Measurements from ENCODE around the gene MMP11. TPM values are rescaled to one million over a fixed set of nuclear protein-coding genes. Genes with fewer than 3 reads are reported as not detected.
"Not testable (repeated sequence)": the region's sequence is repeated elsewhere in the genome, so short reads cannot be mapped to it uniquely, and the experiment has no call there.

Gene MMP11, protein sequence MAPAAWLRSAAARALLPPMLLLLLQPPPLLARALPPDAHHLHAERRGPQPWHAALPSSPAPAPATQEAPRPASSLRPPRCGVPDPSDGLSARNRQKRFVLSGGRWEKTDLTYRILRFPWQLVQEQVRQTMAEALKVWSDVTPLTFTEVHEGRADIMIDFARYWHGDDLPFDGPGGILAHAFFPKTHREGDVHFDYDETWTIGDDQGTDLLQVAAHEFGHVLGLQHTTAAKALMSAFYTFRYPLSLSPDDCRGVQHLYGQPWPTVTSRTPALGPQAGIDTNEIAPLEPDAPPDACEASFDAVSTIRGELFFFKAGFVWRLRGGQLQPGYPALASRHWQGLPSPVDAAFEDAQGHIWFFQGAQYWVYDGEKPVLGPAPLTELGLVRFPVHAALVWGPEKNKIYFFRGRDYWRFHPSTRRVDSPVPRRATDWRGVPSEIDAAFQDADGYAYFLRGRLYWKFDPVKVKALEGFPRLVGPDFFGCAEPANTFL
- 14.5 and 32.4 TPM in 2 replicates for total RNA-seq (2014; rRNA removed; shearing (Covaris generic))

DNA sequence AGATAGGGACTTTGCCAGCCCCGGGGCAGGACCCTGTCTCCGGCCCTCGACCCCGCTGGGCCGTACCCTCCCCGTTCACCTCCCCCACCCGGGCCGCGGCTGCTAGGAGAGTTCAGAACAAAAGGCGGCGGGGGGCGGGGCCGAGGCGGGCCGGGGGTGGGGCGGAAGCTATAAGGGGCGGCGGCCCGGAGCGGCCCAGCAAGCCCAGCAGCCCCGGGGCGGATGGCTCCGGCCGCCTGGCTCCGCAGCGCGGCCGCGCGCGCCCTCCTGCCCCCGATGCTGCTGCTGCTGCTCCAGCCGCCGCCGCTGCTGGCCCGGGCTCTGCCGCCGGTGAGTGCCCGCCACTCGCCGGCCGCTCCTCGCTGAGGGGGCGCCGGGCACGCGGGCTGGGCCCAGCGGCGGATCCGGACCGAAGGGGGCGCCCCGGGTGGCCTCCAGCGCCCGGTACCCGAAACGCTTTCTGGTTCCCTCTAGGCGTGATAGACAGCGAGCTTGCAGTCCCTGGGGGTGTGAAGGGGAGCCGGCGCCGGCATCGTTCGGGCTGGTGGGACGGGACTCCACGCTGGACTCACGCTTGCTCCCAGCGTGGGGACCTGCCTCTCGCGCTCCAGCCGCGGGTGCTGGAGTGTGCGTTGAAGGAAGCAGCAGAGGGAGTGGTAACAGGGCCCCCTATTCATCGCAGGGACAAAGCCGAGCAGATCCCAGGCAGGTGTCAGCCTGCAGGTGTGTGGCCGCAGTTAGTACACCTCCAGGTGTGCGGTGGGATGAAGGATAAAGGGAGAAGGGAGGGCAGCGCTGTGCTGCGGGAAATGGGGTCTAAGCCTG lies at the start of gene MMP11:
TSS of gene MMP11 (plus strand) at position 201 of the 825 bp plus-strand sequence. CDS start at position 223, 22 bp downstream.
- Histone ChIP-seq H3K27me3 (replicated peaks) (no peaks in the 10 kb centered on the region), H3K27ac (no peak within 1 kb of the TSS), H3K4me3 (peak within 1 kb of the TSS; percentile 51), H3K4me1 (replicated peaks) (peaks cover 70% of the 10 kb centered on the region), H3K9me3 (replicated peaks) (no peaks in the 10 kb centered on the region), H3K36me3 (0 out of 2 replicates have a peak, but pooled peaks cover 3% of the 10 kb centered on the region)
- peak; percentile 33 to 71 for DNase-seq (ENCODE audit: low read depth in 1 of 2, low spot score in 2 of 2)

DNA sequence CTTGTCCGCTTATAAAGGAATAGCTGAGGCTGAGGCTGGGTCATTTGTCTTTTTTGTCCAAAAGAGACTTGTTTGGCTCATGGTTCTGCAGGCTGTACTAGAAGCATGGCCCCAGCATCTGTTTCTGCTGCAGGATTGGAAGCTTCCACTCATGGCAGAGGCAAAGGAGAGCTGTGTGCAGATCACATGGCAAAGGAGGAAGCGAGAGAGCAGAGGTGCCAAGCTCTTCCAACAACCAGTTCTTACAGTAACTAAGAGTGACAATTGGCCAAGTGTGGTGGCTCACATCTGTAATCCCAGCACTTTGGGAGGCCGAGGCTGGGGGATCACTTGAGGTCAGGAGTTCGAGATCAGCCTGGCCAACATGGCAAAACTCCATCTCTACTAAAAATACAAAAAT lies 44.5 kb upstream of the MMP11 start:
- not testable (repeated sequence) for H3K36me3 ChIP-seq; H3K27me3 ChIP-seq (replicated peaks); H3K4me1 ChIP-seq (replicated peaks); H3K27ac ChIP-seq; H3K4me3 ChIP-seq; H3K9me3 ChIP-seq (replicated peaks); DNase-seq (ENCODE audit: low read depth in 1 of 2, low spot score in 2 of 2)

DNA sequence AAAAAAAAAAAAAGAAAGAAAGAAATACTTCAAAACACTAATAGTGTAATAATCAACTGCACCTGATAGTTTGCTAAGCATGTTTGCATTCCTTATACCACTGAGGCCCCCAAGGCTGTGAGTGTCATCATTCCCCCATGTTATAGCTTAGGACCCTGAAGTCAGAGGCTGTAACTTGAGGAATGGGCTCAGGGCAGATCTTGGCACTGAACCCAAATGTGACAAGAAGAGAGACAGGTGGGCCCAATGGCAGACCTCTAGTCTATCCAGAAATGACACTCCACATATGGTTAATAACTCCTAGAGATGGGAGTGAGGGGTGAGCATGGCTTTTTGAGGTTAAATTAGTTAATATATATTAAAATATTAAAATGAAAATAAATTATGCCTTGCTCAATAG lies 35.0 kb upstream of the MMP11 start:
- no peaks in the 10 kb centered on the region for H3K27me3 ChIP-seq (replicated peaks)
- 0 out of 2 replicates have a peak, but pooled peaks cover 3% of the 10 kb centered on the region for H3K9me3 ChIP-seq (replicated peaks)
- no peak for DNase-seq (ENCODE audit: low read depth in 1 of 2, low spot score in 2 of 2)
- H3K27ac ChIP-seq = no peak overlapping the region
- H3K4me1 ChIP-seq (replicated peaks) = no peaks in the 10 kb centered on the region
- H3K36me3 ChIP-seq = peaks cover 5% of the 10 kb centered on the region
- H3K4me3 ChIP-seq = no peak overlapping the region

DNA sequence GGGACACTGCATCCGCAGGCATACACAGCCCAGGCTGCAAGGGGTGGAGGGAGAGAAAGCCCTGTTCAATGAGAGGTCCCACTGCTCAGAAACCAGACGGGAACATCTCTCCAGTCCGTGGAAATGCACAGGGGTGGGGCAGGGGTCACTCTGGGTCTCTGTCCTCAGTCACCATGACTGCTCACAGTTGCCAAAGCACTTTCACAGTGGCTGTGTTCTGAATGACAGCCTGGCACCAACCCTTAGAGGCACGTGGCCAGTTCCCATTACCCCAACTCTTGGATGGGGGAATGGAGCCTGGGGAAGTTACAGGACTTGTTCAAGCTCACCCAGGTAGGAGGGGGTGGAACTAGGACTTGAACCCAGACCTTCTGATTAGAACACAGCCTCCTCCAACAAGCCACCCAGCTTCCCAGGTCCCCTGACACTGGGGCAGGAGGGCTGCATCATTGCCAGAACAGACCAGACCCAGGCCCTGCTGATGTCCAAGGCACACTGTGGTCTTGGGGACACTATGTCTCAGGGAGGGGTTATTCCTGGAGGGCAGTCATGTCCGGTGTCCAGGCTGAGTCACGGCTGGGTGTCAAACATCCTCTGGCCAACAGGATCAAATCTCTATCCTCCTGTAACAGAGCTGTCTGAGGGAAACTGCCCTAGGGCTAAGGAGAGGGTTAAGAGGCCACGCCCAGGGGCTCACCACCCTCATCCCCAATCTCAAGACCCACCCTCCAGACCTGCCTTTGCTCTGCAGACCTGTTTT lies 30.0 kb upstream of the MMP11 start:
- Histone ChIP-seq H3K4me3 (no peak overlapping the region), H3K36me3 (peaks cover 34% of the 10 kb centered on the region), H3K27ac (no peak overlapping the region), H3K9me3 (replicated peaks) (no peaks in the 10 kb centered on the region), H3K27me3 (replicated peaks) (no peaks in the 10 kb centered on the region), H3K4me1 (replicated peaks) (no peaks in the 10 kb centered on the region)
- no peak for DNase-seq (ENCODE audit: low read depth in 1 of 2, low spot score in 2 of 2)

DNA sequence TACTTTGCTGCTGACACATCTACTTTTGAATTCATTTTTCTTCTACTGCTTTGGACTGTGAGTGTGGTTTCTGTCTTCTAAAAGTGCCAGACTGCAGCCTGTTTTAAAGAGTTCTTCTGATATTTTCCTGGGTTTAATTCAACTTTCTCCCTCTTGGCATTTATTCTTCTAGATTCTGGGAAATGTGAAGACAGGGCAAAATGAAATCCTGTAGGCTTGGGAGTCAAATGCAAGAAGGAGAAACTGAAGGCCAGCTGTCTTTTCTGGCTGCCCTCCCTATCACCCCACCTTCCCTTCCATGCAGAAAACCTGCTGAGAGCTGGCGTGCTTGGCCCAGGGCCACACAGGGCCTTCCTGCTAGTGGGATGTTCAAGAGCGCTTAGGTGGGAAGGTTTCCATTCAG lies 29.3 kb upstream of the MMP11 start:
- no peaks in the 10 kb centered on the region for H3K27me3 ChIP-seq (replicated peaks)
- no peak overlapping the region for H3K4me3 ChIP-seq
- H3K27ac ChIP-seq = no peak overlapping the region
- peaks cover 34% of the 10 kb centered on the region for H3K36me3 ChIP-seq
- H3K9me3 ChIP-seq (replicated peaks) = no peaks in the 10 kb centered on the region
- DNase-seq (ENCODE audit: low read depth in 1 of 2, low spot score in 2 of 2) = no peak
- no peaks in the 10 kb centered on the region for H3K4me1 ChIP-seq (replicated peaks)

DNA sequence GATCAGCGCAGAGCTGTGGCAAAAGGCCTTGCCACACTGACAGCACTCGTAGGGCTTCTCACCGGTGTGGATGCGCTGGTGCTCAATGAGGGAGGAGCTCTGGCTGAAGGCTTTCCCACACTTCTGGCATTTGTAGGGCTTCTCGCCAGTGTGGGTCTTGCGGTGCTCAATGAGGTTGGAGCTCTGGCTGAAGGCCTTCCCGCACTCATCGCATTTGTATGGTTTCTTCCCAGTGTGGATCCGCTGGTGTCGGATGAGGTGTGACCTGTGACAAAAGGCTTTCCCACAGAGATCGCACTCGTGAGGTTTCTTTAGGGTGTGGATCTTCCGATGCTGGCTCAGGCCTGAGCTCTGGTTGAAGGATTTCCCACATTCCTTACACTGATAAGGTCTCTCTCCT lies 28.6 kb upstream of the MMP11 start:
- no peak for DNase-seq (ENCODE audit: low read depth in 1 of 2, low spot score in 2 of 2)
- no peak overlapping the region for H3K27ac ChIP-seq
- no peaks in the 10 kb centered on the region for H3K9me3 ChIP-seq (replicated peaks)
- H3K36me3 ChIP-seq = peaks cover 34% of the 10 kb centered on the region
- H3K4me3 ChIP-seq = no peak overlapping the region
- no peaks in the 10 kb centered on the region for H3K4me1 ChIP-seq (replicated peaks)
- H3K27me3 ChIP-seq (replicated peaks) = no peaks in the 10 kb centered on the region

DNA sequence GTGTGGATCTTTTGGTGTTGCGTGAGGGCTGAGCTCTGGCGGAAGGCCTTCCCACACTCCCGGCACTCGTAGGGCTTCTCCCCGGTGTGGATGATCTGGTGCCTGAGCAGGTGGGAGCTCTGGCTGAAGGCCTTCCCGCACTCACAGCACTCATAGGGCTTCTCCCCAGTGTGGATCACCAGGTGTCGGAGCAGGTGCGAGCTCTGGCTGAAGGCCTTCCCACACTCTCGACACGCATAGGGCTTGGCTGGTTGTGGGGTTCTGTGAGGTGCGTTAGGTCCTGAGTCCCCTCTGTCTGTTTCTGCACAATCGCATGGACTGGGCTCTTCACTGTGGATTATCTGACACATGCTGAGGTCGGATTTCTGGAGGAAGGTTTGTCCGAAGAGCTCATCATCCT lies 28.2 kb upstream of the MMP11 start:
- Histone ChIP-seq H3K9me3 (replicated peaks) (no peaks in the 10 kb centered on the region), H3K27me3 (replicated peaks) (no peaks in the 10 kb centered on the region)
- no peak for DNase-seq (ENCODE audit: low read depth in 1 of 2, low spot score in 2 of 2)

DNA sequence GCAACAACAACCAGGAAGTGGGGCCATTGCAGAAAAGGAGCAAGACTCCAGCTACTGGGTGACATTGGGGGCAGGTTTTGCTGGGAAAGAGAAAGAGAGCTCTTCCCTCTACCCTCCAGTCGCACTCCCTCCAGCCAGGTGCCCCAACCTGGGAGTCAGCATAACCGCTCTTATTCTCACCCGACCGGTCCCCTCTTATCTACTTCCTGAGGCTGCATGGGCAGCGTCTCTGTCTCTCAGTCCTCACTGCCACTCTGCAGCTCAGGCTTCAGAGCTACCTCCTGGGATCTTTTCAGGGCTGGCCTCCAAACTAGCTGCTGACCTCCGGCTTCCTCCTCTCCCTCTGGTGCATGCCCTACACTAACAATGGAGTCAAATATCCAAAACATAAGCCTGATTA lies 26.9 kb upstream of the MMP11 start:
- H3K27ac ChIP-seq = no peak overlapping the region
- no peak for DNase-seq (ENCODE audit: low read depth in 1 of 2, low spot score in 2 of 2)
- H3K4me1 ChIP-seq (replicated peaks) = peaks cover 4% of the 10 kb centered on the region; the same call in 1 of the 2 replicates
- no peak overlapping the region for H3K4me3 ChIP-seq
- H3K36me3 ChIP-seq = peaks cover 34% of the 10 kb centered on the region
- H3K9me3 ChIP-seq (replicated peaks) = no peaks in the 10 kb centered on the region
- H3K27me3 ChIP-seq (replicated peaks) = no peaks in the 10 kb centered on the region

More for the DNA sequence above, 28.2 kb upstream of the MMP11 start:
- Histone ChIP-seq H3K27ac (no peak overlapping the region), H3K4me3 (no peak overlapping the region), H3K36me3 (peaks cover 34% of the 10 kb centered on the region), H3K4me1 (replicated peaks) (no peaks in the 10 kb centered on the region)

DNA sequence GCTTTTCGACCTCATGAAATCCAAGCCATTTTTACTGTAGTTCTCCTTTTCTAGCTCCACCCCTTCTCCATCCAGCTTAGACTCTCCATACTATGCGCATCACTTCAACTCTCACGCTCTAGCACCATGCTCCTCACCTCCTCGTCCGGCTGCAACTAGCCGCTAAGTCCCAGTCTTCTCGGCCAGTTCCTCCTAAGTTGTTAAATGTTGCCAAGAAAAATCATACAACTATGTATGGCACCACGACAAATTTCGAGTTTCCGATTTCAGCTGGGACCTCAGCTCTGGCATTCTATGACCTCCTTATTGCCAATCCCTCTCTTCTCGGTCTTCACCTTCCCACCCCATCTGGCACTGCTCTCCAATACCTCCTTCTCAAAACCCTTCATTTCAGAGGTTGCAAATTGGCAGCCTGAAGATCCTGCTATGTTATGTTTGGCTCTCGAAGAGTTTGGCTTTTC lies 22.8 kb upstream of the MMP11 start:
- no peak for DNase-seq (ENCODE audit: low read depth in 1 of 2, low spot score in 2 of 2)

DNA sequence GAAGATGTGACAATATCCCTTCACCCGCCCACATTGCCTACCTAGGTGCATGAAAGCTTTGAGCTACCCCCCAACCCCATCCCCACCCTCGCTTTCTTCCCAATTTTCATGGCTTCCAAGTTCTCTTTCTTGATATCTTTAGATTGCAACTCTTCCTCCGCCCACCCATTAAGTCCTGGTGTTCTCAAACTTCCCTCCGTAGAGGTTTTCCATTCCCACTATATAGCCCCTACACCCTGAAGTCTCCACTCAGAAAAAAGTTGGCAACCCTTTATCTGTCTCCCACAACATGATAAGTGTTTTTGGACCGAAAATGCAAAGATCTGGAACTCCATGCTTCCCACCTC lies 22.3 kb upstream of the MMP11 start:
- H3K4me1 ChIP-seq (replicated peaks) = peaks cover 16% of the 10 kb centered on the region
- H3K4me3 ChIP-seq = peak overlapping the region; percentile 84
- H3K36me3 ChIP-seq = peaks cover 3% of the 10 kb centered on the region
- no peak for DNase-seq (ENCODE audit: low read depth in 1 of 2, low spot score in 2 of 2)
- peaks cover 4% of the 10 kb centered on the region for H3K9me3 ChIP-seq (replicated peaks)
- no peak overlapping the region for H3K27ac ChIP-seq
- no peaks in the 10 kb centered on the region for H3K27me3 ChIP-seq (replicated peaks)

More for the DNA sequence above, 22.8 kb upstream of the MMP11 start:
- no peaks in the 10 kb centered on the region for H3K27me3 ChIP-seq (replicated peaks)
- peaks cover 12% of the 10 kb centered on the region for H3K4me1 ChIP-seq (replicated peaks)
- peaks cover 4% of the 10 kb centered on the region for H3K9me3 ChIP-seq (replicated peaks)
- H3K36me3 ChIP-seq = peaks cover 8% of the 10 kb centered on the region
- no peak overlapping the region for H3K27ac ChIP-seq
- H3K4me3 ChIP-seq = peak overlapping the region; percentile 84; the same call in 1 of the 2 replicates

DNA sequence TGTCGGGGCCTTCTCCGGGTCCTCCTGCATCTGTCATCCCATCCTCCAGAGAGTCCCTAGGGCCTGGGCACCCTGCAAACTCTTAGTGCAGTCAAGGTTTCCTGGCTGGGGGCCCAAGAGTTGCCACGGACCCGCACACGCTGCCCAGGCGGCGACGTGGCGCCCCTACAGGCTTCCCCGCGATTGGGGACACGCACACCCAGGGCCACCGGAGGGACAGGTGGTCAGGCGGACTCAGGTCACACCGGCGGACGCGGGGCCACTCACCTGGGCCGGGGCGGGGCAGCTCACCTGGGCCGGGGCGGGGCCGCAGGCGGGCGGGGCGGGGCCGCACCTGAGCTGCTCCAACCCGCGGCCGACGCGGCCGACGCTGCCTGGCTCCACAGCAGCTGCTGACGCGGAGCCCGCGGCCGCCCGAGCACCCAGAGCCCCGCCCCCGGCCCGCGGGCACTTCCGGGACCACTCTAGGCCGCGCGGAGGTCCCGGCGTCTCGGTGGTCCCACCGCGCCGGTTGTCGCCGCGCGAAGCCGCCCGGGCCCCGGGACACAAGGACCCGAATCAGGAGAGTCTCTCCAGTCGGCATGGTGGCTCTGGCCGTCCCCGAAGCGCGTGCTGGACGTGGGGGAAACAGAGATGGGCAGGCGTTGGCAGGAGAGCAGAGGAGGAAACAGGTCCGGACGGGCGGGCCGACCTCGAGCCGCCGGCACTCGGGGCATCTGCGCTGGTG lies 21.8 kb upstream of the MMP11 start, which contains the start of gene ZNF70:
TSS of gene ZNF70 (minus strand) at position 399 of the 727 bp plus-strand sequence. CDS start 5,972 bp downstream, outside the sequence.
- Histone ChIP-seq H3K27ac (peak within 1 kb of the TSS; percentile 82), H3K9me3 (replicated peaks) (peaks cover 4% of the 10 kb centered on the region), H3K4me1 (replicated peaks) (peaks cover 20% of the 10 kb centered on the region), H3K4me3 (peak within 1 kb of the TSS; percentile 84), H3K36me3 (no peaks in the 10 kb centered on the region), H3K27me3 (replicated peaks) (no peaks in the 10 kb centered on the region)
- DNase-seq (ENCODE audit: low read depth in 1 of 2, low spot score in 2 of 2) = peak; percentile 75 to 77

DNA sequence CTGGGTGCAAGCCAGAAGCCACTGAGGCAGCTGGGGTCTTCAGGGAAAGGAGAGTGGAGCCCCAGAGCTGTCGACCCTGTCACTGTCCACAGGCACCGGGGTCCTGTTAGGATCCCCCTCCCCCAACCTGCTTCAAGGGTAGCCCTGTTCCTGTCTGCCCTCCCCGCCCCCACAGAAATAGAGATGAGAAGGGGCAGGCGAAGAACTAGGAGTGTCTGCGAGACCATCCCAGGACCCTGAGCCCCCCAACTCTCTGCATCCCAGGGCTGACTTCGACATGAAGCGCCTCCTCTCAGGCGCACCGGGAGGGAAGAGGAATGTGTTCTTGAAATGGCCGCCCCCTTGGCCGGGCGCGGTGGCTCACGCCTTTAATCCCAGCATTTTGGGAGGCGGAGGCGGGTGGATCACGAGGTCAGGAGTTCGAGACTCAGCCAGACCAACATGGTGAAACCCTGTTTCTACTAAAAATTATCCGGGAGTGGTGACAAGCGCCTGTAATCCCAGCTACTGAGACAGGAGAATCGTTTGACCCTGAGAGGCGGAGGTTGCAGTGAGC lies 21.1 kb upstream of the MMP11 start:
- DNase-seq (ENCODE audit: low read depth in 1 of 2, low spot score in 2 of 2) = no peak
- Histone ChIP-seq H3K4me1 (replicated peaks) (peaks cover 20% of the 10 kb centered on the region), H3K27me3 (replicated peaks) (no peaks in the 10 kb centered on the region), H3K9me3 (replicated peaks) (peaks cover 4% of the 10 kb centered on the region), H3K27ac (peak overlapping the region; percentile 82), H3K36me3 (no peaks in the 10 kb centered on the region), H3K4me3 (peak overlapping the region; percentile 84)
